Daoy (cell line): Measurements from ENCODE around the gene LHFPL3. TPM values are rescaled to one million over a fixed set of nuclear protein-coding genes. Genes with fewer than 3 reads are reported as not detected.

Experiments used
- DNase-seq: peaks from one replicate; pipeline ENCODE4 v3.0.0-alpha.2; 2015; ENCODE audit warnings: low read depth
- total RNA-seq: library from RNA; depleted of rRNA; stranded (reverse); fragments of >200 nt; shearing (Covaris generic); gene quantifications from 2 replicates; pipeline ENCODE4 v1.2.3, GENCODE V29; 2014

The LHFPL3 gene
- total RNA-seq, 1 experiment from 2014 or later: 0.06 TPM

- DNase-seq: peak; percentile 58
These were observed 467.4 kb downstream of the LHFPL3 start for GRCh38 chr7:104795616-104796398.

GRCh38 chr7:104800307-104800706 is 471.9 kb downstream of the LHFPL3 start:
- DNase-seq: no peak

- DNase-seq: no peak
These were observed 472.6 kb downstream of the LHFPL3 start for GRCh38 chr7:104801022-104801421.

GRCh38 chr7:104803931-104804330 is 475.5 kb downstream of the LHFPL3 start:
- DNase-seq: no peak

- DNase-seq: no peak
These were observed 476.3 kb downstream of the LHFPL3 start for GRCh38 chr7:104804696-104805095.

- DNase-seq: no peak
These were observed 477.3 kb downstream of the LHFPL3 start for GRCh38 chr7:104805449-104806317.

GRCh38 chr7:104807671-104808070 is 479.3 kb downstream of the LHFPL3 start:
- no peak for DNase-seq

- no peak for DNase-seq
These were observed 481.5 kb downstream of the LHFPL3 start for GRCh38 chr7:104809906-104810305.

GRCh38 chr7:104814126-104814525 is 485.7 kb downstream of the LHFPL3 start:
- no peak for DNase-seq

GRCh38 chr7:104814671-104815400 is 486.4 kb downstream of the LHFPL3 start:
- no peak for DNase-seq

GRCh38 chr7:104816537-104816936 is 488.1 kb downstream of the LHFPL3 start:
- no peak for DNase-seq

GRCh38 chr7:104818961-104819880 is 490.8 kb downstream of the LHFPL3 start:
- no peak for DNase-seq

GRCh38 chr7:104820836-104821535 is 492.6 kb downstream of the LHFPL3 start:
- DNase-seq: no peak

GRCh38 chr7:104823177-104823576 is 494.8 kb downstream of the LHFPL3 start:
- DNase-seq: no peak

GRCh38 chr7:104825099-104825498 is 496.7 kb downstream of the LHFPL3 start:
- no peak for DNase-seq

GRCh38 chr7:104826135-104826534 is 497.7 kb downstream of the LHFPL3 start:
- DNase-seq: no peak

- no peak for DNase-seq
These were observed 508.6 kb downstream of the LHFPL3 start for GRCh38 chr7:104836976-104837375.

- DNase-seq: no peak
These were observed 510.3 kb downstream of the LHFPL3 start for GRCh38 chr7:104838537-104839299.

- no peak for DNase-seq
These were observed 511.4 kb downstream of the LHFPL3 start for GRCh38 chr7:104839842-104840241.

- DNase-seq: no peak
These were observed 513.4 kb downstream of the LHFPL3 start for GRCh38 chr7:104841798-104842197.
